H1 (cell line): ENCODE measurements around the gene ELP1. TPM values are rescaled to one million over a fixed set of nuclear protein-coding genes. Genes with fewer than 3 reads are reported as not detected.

Experiments
- CTCF ChIA-PET: fragments of 300-600 bp; sonication (Branson Sonifier 250); formaldehyde crosslinking; loops from one replicate; lab custom pipeline; 2021; ENCODE audit not compliant: partially characterized antibody; lab: Charles Lee
- POLR2A ChIA-PET: fragments of 300-600 bp; sonication (Branson Sonifier 250); formaldehyde crosslinking; loops from one replicate; lab custom pipeline; 2021; ENCODE audit warnings: inconsistent platforms; ENCODE audit not compliant: partially characterized antibody; lab: Charles Lee
- DNase-seq, 2 experiments: peaks; one replicate each; pipeline versions ENCODE4 v3.0.0 to v3.0.0-alpha.2; 2010 to 2022; ENCODE audit warnings: low spot score in 2 of 2, low read depth in 1 of 2, mixed read lengths in 1 of 2
- FAIRE-seq: peaks from 2 replicates; lab custom pipeline; 2011; peaks lifted over from hg19 to GRCh38; lab: Jason Lieb, UNC
- H2AFZ ChIP-seq: 2 replicates; pipeline ENCODE4 v1.8.1; 2012; ENCODE audit warnings: low read length, inconsistent platforms
- H2AK5ac ChIP-seq: 2 replicates; pipeline ENCODE4 v1.6.1; 2013; ENCODE audit warnings: low read depth, low read length
- H2BK120ac ChIP-seq: replicated peaks from 2 replicates; pipeline ENCODE3; 2013; ENCODE audit warnings: low read depth, low read length, inconsistent platforms
- H2BK12ac ChIP-seq: 2 replicates; pipeline ENCODE4 v1.6.1; 2013; ENCODE audit warnings: low read depth, low read length
- H2BK15ac ChIP-seq: 2 replicates; pipeline ENCODE4 v1.6.1; 2013; ENCODE audit warnings: low read length
- H2BK20ac ChIP-seq: 2 replicates; pipeline ENCODE4 v1.6.1; 2013; ENCODE audit warnings: low read length
- H2BK5ac ChIP-seq: 2 replicates; pipeline ENCODE4 v1.6.1; 2013; ENCODE audit warnings: low read depth, low read length
- H3K14ac ChIP-seq: 2 replicates; pipeline ENCODE4 v1.6.1; 2013; ENCODE audit warnings: inconsistent platforms; ENCODE audit not compliant: insufficient read length
- H3K18ac ChIP-seq: 2 replicates; pipeline ENCODE4 v1.6.1; 2013; ENCODE audit warnings: low read length; ENCODE audit errors: extremely low read depth
- H3K23ac ChIP-seq: 2 replicates; pipeline ENCODE4 v1.6.1; 2013; ENCODE audit warnings: inconsistent platforms; ENCODE audit not compliant: insufficient read length
- H3K23me2 ChIP-seq: 2 replicates; pipeline ENCODE4 v1.6.1; 2013; ENCODE audit warnings: low read depth, low read length
- H3K27ac ChIP-seq: 2 replicates; pipeline ENCODE4 v1.6.1; 2011; ENCODE audit warnings: low read depth, low read length, inconsistent platforms
- H3K27me3 ChIP-seq, 4 experiments: replicated peaks in 1 of 4; 1 replicate in 1 of 4; 2 replicates in 3 of 4; pipeline versions ENCODE4 v1.6.1 to v1.8.1; 2011 to 2013; ENCODE audit warnings: low read length in 3 of 4, mild to moderate bottlenecking in 3 of 4, inconsistent platforms in 2 of 4, mixed read lengths in 2 of 4, moderate library complexity in 1 of 4; ENCODE audit not compliant: control insufficient read depth in 3 of 4, insufficient read depth in 3 of 4; ENCODE audit errors: extremely low read depth in 1 of 4
- H3K36me3 ChIP-seq, 4 experiments: 2 replicates each; pipeline versions ENCODE4 v1.6.1 to v1.8.1; 2011 to 2013; ENCODE audit warnings: mild to moderate bottlenecking in 4 of 4, low read length in 3 of 4, moderate library complexity in 2 of 4, control low read depth in 1 of 4, inconsistent platforms in 1 of 4; ENCODE audit not compliant: insufficient read depth in 4 of 4, control insufficient read depth in 2 of 4
- H3K4ac ChIP-seq: replicated peaks from 2 replicates; pipeline ENCODE3; 2013; ENCODE audit warnings: low read length, low read depth, mixed read lengths, inconsistent platforms; ENCODE audit not compliant: insufficient read length
- H3K4me1 ChIP-seq, 4 experiments: replicated peaks in 1 of 4; 1 replicate in 1 of 4; 2 replicates in 3 of 4; pipeline versions ENCODE4 v1.6.1 to v1.8.1; 2011 to 2013; ENCODE audit warnings: low read length in 3 of 4, inconsistent platforms in 2 of 4, mixed read lengths in 1 of 4; ENCODE audit not compliant: insufficient read depth in 4 of 4, control insufficient read depth in 3 of 4
- H3K4me2 ChIP-seq, 2 experiments: 2 replicates each; pipeline versions ENCODE4 v1.6.1 to v1.8.1; 2011 to 2013; ENCODE audit warnings: low read depth in 2 of 2, low read length in 2 of 2, control low read depth in 1 of 2, inconsistent platforms in 1 of 2, mild to moderate bottlenecking in 1 of 2; ENCODE audit not compliant: insufficient read depth in 1 of 2
- H3K4me3 ChIP-seq, 4 experiments: fragments of 200-600, 300-600 bp in 1 of 4; sonication (generic), shearing (Covaris generic), sonication (Bioruptor Twin) in 1 of 4; 2 replicates each; pipeline versions ENCODE4 v1.5.1 to v1.8.1; 2011 to 2016; ENCODE audit warnings: low read length in 4 of 4, low read depth in 3 of 4, control low read depth in 2 of 4, inconsistent platforms in 2 of 4, mild to moderate bottlenecking in 2 of 4, mixed read lengths in 1 of 4, moderate library complexity in 1 of 4; ENCODE audit not compliant: insufficient read depth in 2 of 4; ENCODE audit errors: extremely low read depth in 1 of 4
- H3K56ac ChIP-seq: replicated peaks from 2 replicates; pipeline ENCODE3; 2013; ENCODE audit warnings: low read depth, mild to moderate bottlenecking, mixed read lengths, low read length, inconsistent platforms; ENCODE audit not compliant: insufficient read length
- H3K79me1 ChIP-seq: 2 replicates; pipeline ENCODE4 v1.6.1; 2013; ENCODE audit warnings: low read depth, low read length, control low read depth
- H3K79me2 ChIP-seq, 2 experiments: 2 replicates each; pipeline versions ENCODE4 v1.6.1 to v1.8.1; 2012 to 2013; ENCODE audit warnings: low read length in 2 of 2, mild to moderate bottlenecking in 2 of 2, inconsistent platforms in 1 of 2; ENCODE audit not compliant: insufficient read depth in 2 of 2, control insufficient read depth in 1 of 2
- H3K9ac ChIP-seq, 4 experiments: replicated peaks in 1 of 4; 1 replicate in 1 of 4; 2 replicates in 3 of 4; pipeline versions ENCODE4 v1.6.1 to v1.8.1; 2011 to 2013; ENCODE audit warnings: low read depth in 3 of 4, low read length in 3 of 4, control low read depth in 2 of 4, mild to moderate bottlenecking in 2 of 4, moderate library complexity in 2 of 4, inconsistent platforms in 1 of 4; ENCODE audit errors: extremely low read depth in 1 of 4
- H3K9me3 ChIP-seq, 2 experiments: 2 replicates each; pipeline versions ENCODE4 v1.6.1 to v1.8.1; 2012 to 2013; ENCODE audit warnings: mild to moderate bottlenecking in 2 of 2, moderate library complexity in 2 of 2, control low read depth in 1 of 2, inconsistent platforms in 1 of 2, low read depth in 1 of 2, low read length in 1 of 2, mixed read lengths in 1 of 2; ENCODE audit not compliant: insufficient read depth in 2 of 2
- H4K20me1 ChIP-seq, 2 experiments: replicated peaks in 1 of 2; 2 replicates each; pipeline versions ENCODE3 to v1.8.1; 2011 to 2013; ENCODE audit warnings: inconsistent platforms in 2 of 2, low read length in 2 of 2, mild to moderate bottlenecking in 1 of 2; ENCODE audit not compliant: insufficient read depth in 2 of 2, control insufficient read depth in 1 of 2
- H4K5ac ChIP-seq: 2 replicates; pipeline ENCODE4 v1.6.1; 2013; ENCODE audit warnings: low read length, low read depth, mixed read lengths, inconsistent platforms; ENCODE audit not compliant: insufficient read length
- H4K8ac ChIP-seq: 2 replicates; pipeline ENCODE4 v1.8.0; 2013; ENCODE audit warnings: mild to moderate bottlenecking, moderate library complexity, low read length, inconsistent platforms; ENCODE audit not compliant: insufficient read depth; ENCODE audit errors: extremely low read depth
- H4K91ac ChIP-seq: replicated peaks from 2 replicates; pipeline ENCODE3; 2013; ENCODE audit warnings: low read length, mixed read lengths, inconsistent platforms; ENCODE audit not compliant: insufficient read length
- CHD2 ChIP-seq: IDR thresholded peaks from 2 replicates; pipeline ENCODE4 v1.6.1; 2012; ENCODE audit warnings: low read length, improper control_type of control experiment
- EZH2 ChIP-seq: fragments of 200-600 bp; sonication (generic); IDR thresholded peaks from 2 replicates; pipeline ENCODE4 v1.7.1; 2012; ENCODE audit warnings: low read depth, mild to moderate bottlenecking, moderate library complexity, low read length, inconsistent platforms; ENCODE audit not compliant: severe bottlenecking
- HDAC6 ChIP-seq: IDR thresholded peaks from one replicate; pipeline ENCODE4 v1.7.1; 2012; ENCODE audit warnings: low read depth, mild to moderate bottlenecking, inconsistent platforms, low read length, moderate library complexity
- RAD21 ChIP-seq, 2 experiments: IDR thresholded peaks in 1 of 2; conservative IDR thresholded peaks in 1 of 2; 2 replicates each; pipeline ENCODE4 v1.6.1; 2011; ENCODE audit warnings: low read depth in 2 of 2, low read length in 2 of 2, improper control_type of control experiment in 1 of 2, inconsistent platforms in 1 of 2, mild to moderate bottlenecking in 1 of 2, moderate library complexity in 1 of 2
- RBBP5 ChIP-seq: IDR thresholded peaks from 2 replicates; pipeline ENCODE4 v1.7.1; 2012; ENCODE audit warnings: low read depth, mild to moderate bottlenecking, inconsistent platforms, low read length, moderate library complexity, borderline replicate concordance
- SIX5 ChIP-seq: IDR thresholded peaks from 2 replicates; pipeline ENCODE4 v1.6.1; 2011; ENCODE audit warnings: mild to moderate bottlenecking, low read depth, low read length
- SP1 ChIP-seq: IDR thresholded peaks from 2 replicates; pipeline ENCODE4 v1.6.1; 2011; ENCODE audit warnings: low read depth, low read length
- TAF1 ChIP-seq: IDR thresholded peaks from 2 replicates; pipeline ENCODE4 v1.6.1; 2011; ENCODE audit warnings: mild to moderate bottlenecking, low read depth, low read length
- TCF12 ChIP-seq: IDR thresholded peaks from 2 replicates; pipeline ENCODE4 v1.6.1; 2011; ENCODE audit warnings: low read depth, mild to moderate bottlenecking, low read length
- ZNF274 ChIP-seq: IDR thresholded peaks from 2 replicates; pipeline ENCODE4 v1.7.0; 2012; ENCODE audit warnings: low read length, borderline replicate concordance; ENCODE audit errors: extremely low read depth
- WGBS, 2 experiments: shearing (Covaris generic) in 1 of 2; methylation state at CpG; one replicate each; pipeline versions ENCODE4 v1.1.6 to v1.1.7; 2013 to 2015; ENCODE audit warnings: low lambda C conversion rate in 2 of 2, mixed read lengths in 2 of 2, inconsistent platforms in 1 of 2, low coverage in 1 of 2, missing lambda C conversion rate in 1 of 2; ENCODE audit not compliant: insufficient replicate concordance in 2 of 2, insufficient coverage in 1 of 2, insufficient read length in 1 of 2; ENCODE audit errors: extremely low coverage in 1 of 2, missing lambda C conversion rate in 1 of 2; 5-methylcytosine and 5-hydroxymethylcytosine counted together
- polyA plus RNA-seq, 7 experiments: library from polyadenylated mRNA; depleted of rRNA in 3 of 7; stranded (reverse) in 5 of 7; unstranded in 2 of 7; fragments of >200 nt in 5 of 7; fragments of 200-250 nt in 2 of 7; gene quantifications; 1 replicate in 5 of 7; 2 replicates in 1 of 7; 4 replicates in 1 of 7; pipeline versions ENCODE4 v1.2.1 to v1.2.3, GENCODE V29; 2011 to 2013; ENCODE audit warnings: missing spikeins in 2 of 7, mixed read lengths in 2 of 7
- total RNA-seq: library from RNA; stranded (reverse); fragmentation: NEBNext Ultra II Directional; extraction: Animal tissue kit (Norgen Biotek cat#: 25700); gene quantifications from 2 replicates; pipeline ENCODE4 v1.2.1, GENCODE V29; 2021
- TF ChIP-seq, protein P1 (sequence below), 3 experiments: IDR thresholded peaks; 1 replicate in 2 of 3; 2 replicates in 1 of 3; pipeline versions ENCODE4 v1.5.1 to v1.6.1; 2011; ENCODE audit warnings: low read length in 3 of 3, mild to moderate bottlenecking in 3 of 3, inconsistent platforms in 2 of 3, low read depth in 1 of 3, moderate library complexity in 1 of 3; ENCODE audit not compliant: insufficient read depth in 1 of 3; ENCODE audit errors: control extremely low read depth in 1 of 3

The ELP1 gene
- total and polyA plus RNA-seq, 2 of the 8 experiments (the other 6 are each of a cell fraction or from before 2014, with no cell fraction given): 13.9 to 31.3 TPM

GRCh38 chr9:108953983-108954574 lies 20.2 kb upstream of the ELP1 start:
- no peak overlapping the region for H3K18ac ChIP-seq
- no peaks in the 10 kb centered on the region for H3K27me3 ChIP-seq
- H3K4ac ChIP-seq: no peak overlapping the region
- no peak overlapping the region for H4K91ac ChIP-seq
- H2BK15ac ChIP-seq: no peak overlapping the region
- H2BK20ac ChIP-seq: no peak overlapping the region
- TF ChIP-seq HDAC6 (no peak), TAF1 (no peak), RBBP5 (no peak), ZNF274 (no peak), SIX5 (no peak), SP1 (no peak), RAD21 (IDR thresholded peaks at IDR 0.05 in 1 of 2, conservative IDR thresholded peaks at IDR 0.05 in 1 of 2; ENCODE audit: low read depth in 2 of 2, low read length in 2 of 2) (peak; percentile 30 to 31; a peak in 3 of 4 replicates), CHD2 (no peak), EZH2 (no peak), TCF12 (no peak)
- TF ChIP-seq, protein P1, sequence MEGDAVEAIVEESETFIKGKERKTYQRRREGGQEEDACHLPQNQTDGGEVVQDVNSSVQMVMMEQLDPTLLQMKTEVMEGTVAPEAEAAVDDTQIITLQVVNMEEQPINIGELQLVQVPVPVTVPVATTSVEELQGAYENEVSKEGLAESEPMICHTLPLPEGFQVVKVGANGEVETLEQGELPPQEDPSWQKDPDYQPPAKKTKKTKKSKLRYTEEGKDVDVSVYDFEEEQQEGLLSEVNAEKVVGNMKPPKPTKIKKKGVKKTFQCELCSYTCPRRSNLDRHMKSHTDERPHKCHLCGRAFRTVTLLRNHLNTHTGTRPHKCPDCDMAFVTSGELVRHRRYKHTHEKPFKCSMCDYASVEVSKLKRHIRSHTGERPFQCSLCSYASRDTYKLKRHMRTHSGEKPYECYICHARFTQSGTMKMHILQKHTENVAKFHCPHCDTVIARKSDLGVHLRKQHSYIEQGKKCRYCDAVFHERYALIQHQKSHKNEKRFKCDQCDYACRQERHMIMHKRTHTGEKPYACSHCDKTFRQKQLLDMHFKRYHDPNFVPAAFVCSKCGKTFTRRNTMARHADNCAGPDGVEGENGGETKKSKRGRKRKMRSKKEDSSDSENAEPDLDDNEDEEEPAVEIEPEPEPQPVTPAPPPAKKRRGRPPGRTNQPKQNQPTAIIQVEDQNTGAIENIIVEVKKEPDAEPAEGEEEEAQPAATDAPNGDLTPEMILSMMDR (IDR thresholded peaks at IDR 0.05; ENCODE audit: control extremely low read depth in 1 of 3, insufficient read depth in 1 of 3, low read depth in 1 of 3, low read length in 3 of 3): peak in 2 of 3 experiments; percentile 11 to 35; a peak in 2 of 4 replicates
- TF ChIP-seq, all 59 proteins: peak for 2
- H3K4me2 ChIP-seq: no peak overlapping the region
- no peak overlapping the region for H2BK5ac ChIP-seq
- H3K79me1 ChIP-seq: no peaks in the 10 kb centered on the region
- no peak overlapping the region for H2BK120ac ChIP-seq
- peaks cover 0 to 2% (median 0%) of the 10 kb centered on the region in 4 experiments; a peak in 3 of 8 replicates for H3K36me3 ChIP-seq
- H3K9me3 ChIP-seq: no peaks in the 10 kb centered on the region
- no peaks in the 10 kb centered on the region for H3K4me1 ChIP-seq
- H4K5ac ChIP-seq: no peak overlapping the region
- H3K23ac ChIP-seq: no peak overlapping the region
- H3K9ac ChIP-seq: no peak overlapping the region
- H3K23me2 ChIP-seq: no peaks in the 10 kb centered on the region
- H2AFZ ChIP-seq: no peak overlapping the region
- H2AK5ac ChIP-seq: no peak overlapping the region
- H2BK12ac ChIP-seq: no peak overlapping the region
- DNase-seq: no peak
- no peak overlapping the region for H4K8ac ChIP-seq
- H3K56ac ChIP-seq: no peak overlapping the region
- H3K79me2 ChIP-seq: no peaks in the 10 kb centered on the region
- ChIA-PET CTCF (interaction anchor here (0.6 to 5.4 kb wide), 16 partner anchors 8 to 517 kb away, joined by 3 to 40 read pairs (median 3); no protein-coding TSS in a partner anchor), POLR2A (interaction anchor here (0.9 kb wide), 1 partner anchor 161 kb away, joined by 3 read pairs; no protein-coding TSS in a partner anchor)
- H3K14ac ChIP-seq: no peak overlapping the region
- WGBS, 2 experiments: 65% methylated on average over 3 of the region's 3 CpGs; no CpG with 5 or more reads in 1 of the 2 experiments
- H3K4me3 ChIP-seq: no peak overlapping the region
- H3K27ac ChIP-seq: no peak overlapping the region
- FAIRE-seq: no peak
- H4K20me1 ChIP-seq: no peaks in the 10 kb centered on the region
